Neural cell (in vitro differentiated cells): ENCODE data around the gene GTPBP6. TPM values are rescaled to one million over a fixed set of nuclear protein-coding genes. Genes with fewer than 3 reads are reported as not detected.

Experiments
- H2AFZ ChIP-seq: fragments of 200-600, 300-800 bp; sonication (generic), shearing (Covaris generic); 2 replicates; pipeline ENCODE4 v1.6.0; 2014; ENCODE audit warnings: low read depth, mild to moderate bottlenecking, antibody characterized with exemption, low read length, moderate library complexity
- H3F3A ChIP-seq: fragments of 200-600 bp; shearing (Covaris generic); 2 replicates; pipeline ENCODE4 v1.6.1; 2016; ENCODE audit warnings: mild to moderate bottlenecking, moderate library complexity, mixed read lengths, antibody characterized with exemption, low read length; ENCODE audit not compliant: insufficient read depth, poor library complexity, severe bottlenecking
- H3K27ac ChIP-seq: fragments of 200-600, 300-800 bp; sonication (generic), shearing (Covaris generic); 2 replicates; pipeline ENCODE4 v1.5.1; 2014; ENCODE audit warnings: mild to moderate bottlenecking, low read length, moderate library complexity
- H3K27me3 ChIP-seq: fragments of 300-800, 200-600 bp; sonication (generic), shearing (Covaris generic); 2 replicates; pipeline ENCODE4 v1.6.0; 2014; ENCODE audit warnings: mild to moderate bottlenecking, low read depth, low read length, moderate library complexity; ENCODE audit not compliant: insufficient read depth
- H3K36me3 ChIP-seq: fragments of 300-800, 200-600 bp; sonication (generic), shearing (Covaris generic); 2 replicates; pipeline ENCODE4 v1.5.1; 2014; ENCODE audit warnings: mild to moderate bottlenecking, antibody characterized with exemption, low read length, moderate library complexity; ENCODE audit not compliant: insufficient read depth
- H3K4me2 ChIP-seq: fragments of 300-800, 200-600 bp; sonication (generic), shearing (Covaris generic); 2 replicates; pipeline ENCODE4 v1.6.0; 2014; ENCODE audit warnings: mild to moderate bottlenecking, low read length
- H3K4me3 ChIP-seq: fragments of 300-800, 200-600 bp; sonication (generic), shearing (Covaris generic); 2 replicates; pipeline ENCODE4 v1.5.1; 2014; ENCODE audit warnings: mild to moderate bottlenecking, low read length, moderate library complexity
- H3K79me2 ChIP-seq: fragments of 200-600 bp; shearing (Covaris generic); replicated peaks from 2 replicates; pipeline ENCODE4 v1.6.0; 2014; ENCODE audit warnings: mild to moderate bottlenecking, low read length, moderate library complexity; ENCODE audit not compliant: insufficient read depth
- H3K9ac ChIP-seq: fragments of 300-800, 200-600 bp; sonication (generic), shearing (Covaris generic); 2 replicates; pipeline ENCODE4 v1.6.1; 2016; ENCODE audit warnings: mild to moderate bottlenecking, low read length, mixed read lengths
- H3K9me2 ChIP-seq: fragments of 200-600 bp; shearing (Covaris generic); 2 replicates; pipeline ENCODE4 v1.6.1; 2016; ENCODE audit warnings: mild to moderate bottlenecking, low read length, mixed read lengths; ENCODE audit not compliant: insufficient read depth
- H3K9me3 ChIP-seq: fragments of 200-600, 300-800 bp; sonication (generic), shearing (Covaris generic); 2 replicates; pipeline ENCODE4 v1.6.1; 2016; ENCODE audit warnings: mild to moderate bottlenecking, mixed run types, low read length, moderate library complexity, mixed read lengths
- H4K20me1 ChIP-seq: fragments of 200-600 bp; shearing (Covaris generic); 2 replicates; pipeline ENCODE4 v1.6.1; 2016; ENCODE audit warnings: mild to moderate bottlenecking, mixed run types; ENCODE audit not compliant: insufficient read depth
- CTCF ChIP-seq: fragments of 450-650 bp; IDR thresholded peaks from 2 replicates; pipeline ENCODE4 v1.5.1; 2014; ENCODE audit warnings: antibody characterized with exemption, mild to moderate bottlenecking, moderate library complexity; ENCODE audit not compliant: poor library complexity, severe bottlenecking
- EP300 ChIP-seq: fragments of 450-650 bp; conservative IDR thresholded peaks from 2 replicates; pipeline ENCODE4 v1.6.1; 2014; ENCODE audit warnings: antibody characterized with exemption, mild to moderate bottlenecking, moderate library complexity; ENCODE audit not compliant: poor library complexity, severe bottlenecking
- EZH2 ChIP-seq: fragments of 200-600, 300-800 bp; shearing (Covaris generic), sonication (generic); IDR thresholded peaks from 2 replicates; pipeline ENCODE4 v1.6.1; 2014; ENCODE audit warnings: antibody characterized with exemption, low read length, borderline replicate concordance, mild to moderate bottlenecking; ENCODE audit not compliant: insufficient read depth, poor library complexity, severe bottlenecking
- MXI1 ChIP-seq: fragments of 450-650 bp; conservative IDR thresholded peaks from 2 replicates; pipeline ENCODE4 v1.6.1; 2014; ENCODE audit warnings: antibody characterized with exemption, mild to moderate bottlenecking; ENCODE audit not compliant: poor library complexity, severe bottlenecking
- POLR2AphosphoS5 ChIP-seq: IDR thresholded peaks from 2 replicates; pipeline ENCODE4 v1.6.1; 2012
- RAD21 ChIP-seq: fragments of 450-650 bp; conservative IDR thresholded peaks from 2 replicates; pipeline ENCODE4 v1.6.1; 2014; ENCODE audit warnings: antibody characterized with exemption, mild to moderate bottlenecking, moderate library complexity
- SMC3 ChIP-seq: fragments of 450-650 bp; conservative IDR thresholded peaks from 2 replicates; pipeline ENCODE4 v1.6.1; 2014; ENCODE audit warnings: antibody characterized with exemption, mild to moderate bottlenecking, moderate library complexity; ENCODE audit not compliant: poor library complexity
- TAF1 ChIP-seq: IDR thresholded peaks from 2 replicates; pipeline ENCODE4 v1.6.1; 2012; ENCODE audit warnings: low read depth
- polyA plus RNA-seq: library from polyadenylated mRNA; depleted of rRNA; stranded (reverse); fragments of >200 nt; gene quantifications from 2 replicates; pipeline ENCODE4 v1.2.3, GENCODE V29; 2014
- TF ChIP-seq, protein P1 (sequence below): IDR thresholded peaks from 2 replicates; pipeline ENCODE4 v1.6.1; 2012; ENCODE audit warnings: borderline replicate concordance

The GTPBP6 gene
- polyA plus RNA-seq, 1 donor from 2014 or later = 23.6 TPM

- TF ChIP-seq SMC3 (no peak), RAD21 (no peak), EP300 (no peak), TAF1 (no peak), CTCF (no peak), MXI1 (no peak), POLR2AphosphoS5 (no peak), EZH2 (no peak)
- TF ChIP-seq, protein P1, sequence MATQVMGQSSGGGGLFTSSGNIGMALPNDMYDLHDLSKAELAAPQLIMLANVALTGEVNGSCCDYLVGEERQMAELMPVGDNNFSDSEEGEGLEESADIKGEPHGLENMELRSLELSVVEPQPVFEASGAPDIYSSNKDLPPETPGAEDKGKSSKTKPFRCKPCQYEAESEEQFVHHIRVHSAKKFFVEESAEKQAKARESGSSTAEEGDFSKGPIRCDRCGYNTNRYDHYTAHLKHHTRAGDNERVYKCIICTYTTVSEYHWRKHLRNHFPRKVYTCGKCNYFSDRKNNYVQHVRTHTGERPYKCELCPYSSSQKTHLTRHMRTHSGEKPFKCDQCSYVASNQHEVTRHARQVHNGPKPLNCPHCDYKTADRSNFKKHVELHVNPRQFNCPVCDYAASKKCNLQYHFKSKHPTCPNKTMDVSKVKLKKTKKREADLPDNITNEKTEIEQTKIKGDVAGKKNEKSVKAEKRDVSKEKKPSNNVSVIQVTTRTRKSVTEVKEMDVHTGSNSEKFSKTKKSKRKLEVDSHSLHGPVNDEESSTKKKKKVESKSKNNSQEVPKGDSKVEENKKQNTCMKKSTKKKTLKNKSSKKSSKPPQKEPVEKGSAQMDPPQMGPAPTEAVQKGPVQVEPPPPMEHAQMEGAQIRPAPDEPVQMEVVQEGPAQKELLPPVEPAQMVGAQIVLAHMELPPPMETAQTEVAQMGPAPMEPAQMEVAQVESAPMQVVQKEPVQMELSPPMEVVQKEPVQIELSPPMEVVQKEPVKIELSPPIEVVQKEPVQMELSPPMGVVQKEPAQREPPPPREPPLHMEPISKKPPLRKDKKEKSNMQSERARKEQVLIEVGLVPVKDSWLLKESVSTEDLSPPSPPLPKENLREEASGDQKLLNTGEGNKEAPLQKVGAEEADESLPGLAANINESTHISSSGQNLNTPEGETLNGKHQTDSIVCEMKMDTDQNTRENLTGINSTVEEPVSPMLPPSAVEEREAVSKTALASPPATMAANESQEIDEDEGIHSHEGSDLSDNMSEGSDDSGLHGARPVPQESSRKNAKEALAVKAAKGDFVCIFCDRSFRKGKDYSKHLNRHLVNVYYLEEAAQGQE = no peak
- Histone ChIP-seq H2AFZ (no peak overlapping the region), H3K4me2 (no peak overlapping the region)
These were observed 20.3 kb upstream of the GTPBP6 start for GRCh38 chrX:338836-339400.

GRCh38 chrX:338281-338835, 19.8 kb upstream of the GTPBP6 start:
- Histone ChIP-seq H3K4me3 (no peak overlapping the region), H3K9me2 (no peaks in the 10 kb centered on the region), H3K9ac (no peak overlapping the region), H4K20me1 (no peaks in the 10 kb centered on the region), H3K27ac (no peak overlapping the region), H3K27me3 (no peaks in the 10 kb centered on the region), H2AFZ (no peak overlapping the region), H3K79me2 (no peaks in the 10 kb centered on the region), H3K36me3 (peaks cover 5% of the 10 kb centered on the region), H3F3A (no peaks in the 10 kb centered on the region), H3K4me2 (no peak overlapping the region), H3K9me3 (peaks cover 3% of the 10 kb centered on the region)
- no peak for TF ChIP-seq POLR2AphosphoS5
- TF ChIP-seq EZH2 = no peak
- no peak for TF ChIP-seq EP300
- no peak for TF ChIP-seq SMC3
- no peak for TF ChIP-seq CTCF
- no peak for TF ChIP-seq TAF1
- TF ChIP-seq, protein P1 = no peak
- no peak for TF ChIP-seq RAD21
- TF ChIP-seq MXI1 = no peak

More at GRCh38 chrX:338836-339400, 20.3 kb upstream of the GTPBP6 start:
- no peak overlapping the region for H3K27ac ChIP-seq
- no peak overlapping the region for H3K9ac ChIP-seq
- peaks cover 5% of the 10 kb centered on the region for H3K36me3 ChIP-seq
- H3F3A ChIP-seq = no peaks in the 10 kb centered on the region
- no peaks in the 10 kb centered on the region for H3K9me2 ChIP-seq
- no peaks in the 10 kb centered on the region for H4K20me1 ChIP-seq
- H3K9me3 ChIP-seq = peaks cover 3% of the 10 kb centered on the region
- H3K79me2 ChIP-seq = no peaks in the 10 kb centered on the region
- H3K4me3 ChIP-seq = no peak overlapping the region
- H3K27me3 ChIP-seq = no peaks in the 10 kb centered on the region
